NCI-H524 treated with DMSO at 0.1 percent for 48 hours (cell line): ENCODE data around the gene PFN1.

Experiments
- DNase-seq: peaks from one replicate; lab custom pipeline; 2025; lab: John Stamatoyannopoulos, UW

Gene PFN1

DNA sequence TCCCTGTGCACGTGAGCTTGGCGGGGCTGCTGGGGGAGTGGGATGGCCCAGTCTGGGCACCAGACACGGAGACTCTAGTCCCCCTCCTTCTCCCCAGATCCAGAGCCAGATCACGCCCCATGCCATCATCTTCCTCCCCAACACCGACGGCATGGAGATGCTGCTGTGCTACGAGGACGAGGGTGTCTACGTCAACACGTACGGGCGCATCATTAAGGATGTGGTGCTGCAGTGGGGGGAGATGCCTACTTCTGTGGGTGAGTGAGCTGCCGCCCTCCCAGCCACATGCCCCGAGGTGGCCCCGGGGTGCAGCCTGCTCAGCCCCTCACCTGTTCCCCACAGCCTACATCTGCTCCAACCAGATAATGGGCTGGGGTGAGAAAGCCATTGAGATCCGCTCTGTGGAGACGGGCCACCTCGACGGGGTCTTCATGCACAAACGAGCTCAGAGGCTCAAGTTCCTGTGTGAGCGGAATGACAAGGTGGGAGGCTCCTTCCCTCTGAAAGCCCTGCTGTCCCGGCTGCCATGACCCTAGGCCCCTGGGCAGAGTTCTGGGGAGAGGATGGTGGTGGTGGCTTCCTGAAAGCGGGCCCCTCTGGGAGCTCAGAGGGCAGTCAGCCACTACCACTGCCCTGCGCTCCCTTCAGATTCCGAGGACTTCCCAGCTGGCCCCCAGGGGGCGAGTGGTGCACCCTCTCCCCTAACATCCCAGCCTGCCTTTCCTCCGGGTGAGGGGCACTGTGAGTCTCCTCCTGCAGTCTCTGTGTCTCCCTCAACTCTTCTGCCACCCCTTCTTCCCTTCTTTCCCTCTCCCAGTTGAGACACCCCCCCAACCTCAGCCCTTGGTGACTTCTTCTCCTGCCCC, 51.8 kb downstream of the PFN1 start:
- no peak for DNase-seq

- DNase-seq: no peak
Observed at GRCh38 chr17:4895657-4896331, 52.5 kb downstream of the PFN1 start.
